Measurements from ENCODE around the gene OR8B8.

The OR8B8 gene

GRCh38 chr11:124441519-124441918, 4.0 kb downstream of the OR8B8 start:
- no peak for FAIRE-seq
- TF ChIP-seq CTCF (IDR thresholded peaks at IDR 0.05; ENCODE audit: insufficient read depth, missing control alignments), result no peak

GRCh38 chr11:124441081-124441480, 4.4 kb downstream of the OR8B8 start:
- TF ChIP-seq CTCF (IDR thresholded peaks at IDR 0.05; ENCODE audit: insufficient read depth, missing control alignments), result no peak
- FAIRE-seq (no peak), DNase-seq (ENCODE audit: insufficient read length, low spot score) (no peak)

More at GRCh38 chr11:124441519-124441918, 4.0 kb downstream of the OR8B8 start:
- DNase-seq (ENCODE audit: insufficient read length, low spot score), result no peak

- no peak for TF ChIP-seq CTCF (IDR thresholded peaks at IDR 0.05; ENCODE audit: insufficient read depth, missing control alignments)
- DNase-seq (ENCODE audit: insufficient read length, low spot score) (no peak), FAIRE-seq (no peak)
These were observed 4.9 kb downstream of the OR8B8 start for GRCh38 chr11:124440608-124441007.

GRCh38 chr11:124434699-124435098, 10.8 kb downstream of the OR8B8 start:
- DNase-seq (ENCODE audit: insufficient read length, low spot score), result no peak
- TF ChIP-seq CTCF (IDR thresholded peaks at IDR 0.05; ENCODE audit: insufficient read depth, missing control alignments), result no peak
- FAIRE-seq, result no peak

- DNase-seq (ENCODE audit: insufficient read length, low spot score), result no peak
- no peak for TF ChIP-seq CTCF (IDR thresholded peaks at IDR 0.05; ENCODE audit: insufficient read depth, missing control alignments)
- no peak for FAIRE-seq
These were observed 15.9 kb downstream of the OR8B8 start for GRCh38 chr11:124429599-124429998.

DNA sequence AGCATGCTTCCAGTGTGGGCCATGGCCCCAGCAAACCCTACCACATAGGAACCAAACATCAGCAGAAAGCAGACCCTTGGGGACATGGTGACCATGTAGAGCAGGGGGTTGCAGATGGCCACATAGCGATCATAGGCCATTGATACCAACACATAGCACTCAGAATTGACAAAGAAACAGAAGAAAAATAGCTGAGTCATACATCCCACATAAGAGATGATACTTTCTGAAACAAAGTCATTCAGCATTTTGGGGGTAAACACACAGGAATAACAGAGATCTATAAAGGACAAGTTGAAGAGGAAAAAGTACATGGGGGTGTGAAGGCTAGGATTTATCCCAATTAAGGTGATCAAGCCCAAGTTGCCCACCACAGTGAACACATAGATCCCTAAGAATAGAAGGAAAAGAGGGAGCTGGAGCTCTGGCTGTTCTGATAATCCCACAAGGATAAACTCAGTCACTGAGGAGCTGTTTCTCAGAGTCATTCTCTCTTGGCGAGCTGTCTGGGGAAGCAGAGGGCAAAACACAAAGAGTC, 21.0 kb downstream of the OR8B8 start, which contains the start of gene OR8B4:
OR8B4 (minus strand) TSS at position 488 of the 538 bp plus-strand sequence; CDS start at position 488, 0 bp downstream.
- DNase-seq (ENCODE audit: insufficient read length, low spot score) (no peak), FAIRE-seq (no peak)
- no peak for TF ChIP-seq CTCF (IDR thresholded peaks at IDR 0.05; ENCODE audit: insufficient read depth, missing control alignments)

DNA sequence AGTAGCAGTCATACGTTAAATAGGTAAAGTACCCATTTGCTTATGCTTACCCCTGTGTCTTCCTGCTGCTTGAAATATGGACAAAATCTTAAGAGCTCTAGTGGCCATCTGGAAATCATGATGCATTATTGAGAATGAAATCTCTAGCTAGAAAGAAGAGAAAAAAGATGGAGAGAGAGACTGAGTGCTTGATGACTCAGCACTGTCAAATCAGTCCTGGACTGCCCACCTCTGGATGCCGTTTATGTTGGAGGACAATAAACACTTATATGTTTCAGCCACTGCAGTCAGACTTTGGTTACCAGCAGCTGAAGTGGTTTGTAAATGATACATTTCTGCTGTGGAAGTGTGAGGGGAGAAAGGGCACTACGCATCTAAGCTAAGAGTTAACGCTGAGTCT, 24.5 kb downstream of the OR8B8 start:
- DNase-seq (ENCODE audit: insufficient read length, low spot score), result no peak
- no peak for FAIRE-seq
- no peak for TF ChIP-seq CTCF (IDR thresholded peaks at IDR 0.05; ENCODE audit: insufficient read depth, missing control alignments)

All from D721Med (cell line).